T-helper 9 cell (primary cell): ENCODE results near the gene SLC43A2.
"Not testable (repeated sequence)": the region's sequence is repeated elsewhere in the genome, so short reads cannot be mapped to it uniquely, and the experiment has no call there.

Source experiments
- DNase-seq: peaks from one replicate; pipeline ENCODE4 v3.0.0-alpha.2; 2020
- total RNA-seq, 2 donors: gene quantifications; one replicate each; lab custom pipeline; 2026; lab: John Stamatoyannopoulos, UW

SLC43A2 gene
- total RNA-seq = 1.9 to 2.7 reads per million in 2 donors

GRCh38 chr17:1627982-1628855 lies at the start of gene SLC43A2:
Gene SLC43A2, minus strand, starts transcription at chr17:1628834. Its CDS starts 960 bp downstream, at chr17:1627874.
- peak; percentile 59 for DNase-seq

- DNase-seq = no peak
Observed at GRCh38 chr17:1676401-1676800, 47.8 kb upstream of the SLC43A2 start.

- peak; percentile 26 for DNase-seq
Observed at GRCh38 chr17:1673041-1673785, 44.6 kb upstream of the SLC43A2 start.

- DNase-seq = not testable (repeated sequence)
Observed at GRCh38 chr17:1663934-1664333, 35.3 kb upstream of the SLC43A2 start.

DNA sequence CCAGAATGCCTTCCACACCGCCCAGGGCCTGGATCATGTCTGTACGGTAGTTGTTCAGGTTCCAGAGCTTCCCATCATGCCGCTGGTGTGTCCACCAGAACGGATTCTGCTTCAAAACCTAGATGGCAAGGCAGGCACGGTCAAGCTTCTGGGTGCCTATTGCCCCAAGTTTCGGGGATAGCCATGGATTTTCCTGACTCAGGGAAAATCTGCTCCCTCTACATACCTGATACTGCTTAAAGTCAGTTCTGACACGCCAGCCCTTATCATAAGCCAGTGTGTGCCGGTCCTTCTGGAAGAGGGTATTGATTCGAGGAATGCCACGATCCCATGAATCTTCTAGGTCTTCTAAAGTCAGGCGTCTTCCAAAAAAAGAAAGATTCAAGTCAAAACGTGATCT lies 32.4 kb upstream of the SLC43A2 start:
- no peak for DNase-seq

DNA sequence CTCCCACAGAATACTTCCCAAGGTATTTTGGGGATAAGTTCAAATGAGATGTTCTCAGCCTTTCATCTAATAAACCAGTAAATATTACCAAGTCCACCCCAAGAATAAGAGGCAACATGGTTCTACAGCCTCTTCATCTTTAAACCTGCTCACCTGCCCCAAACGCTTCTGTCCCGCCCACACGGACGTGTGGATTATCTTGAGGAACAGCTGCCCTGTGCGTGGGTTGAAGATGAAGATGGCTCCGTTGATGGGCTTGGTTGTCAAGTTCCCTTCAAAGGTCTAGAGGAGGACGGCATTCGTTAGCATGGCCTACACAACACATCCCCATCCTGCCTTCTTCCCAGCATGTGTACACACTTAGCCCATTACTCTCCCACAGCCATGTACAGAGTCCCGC lies 29.5 kb upstream of the SLC43A2 start:
- DNase-seq = no peak

- DNase-seq = no peak
Observed at GRCh38 chr17:1653735-1654134, 25.1 kb upstream of the SLC43A2 start.

DNA sequence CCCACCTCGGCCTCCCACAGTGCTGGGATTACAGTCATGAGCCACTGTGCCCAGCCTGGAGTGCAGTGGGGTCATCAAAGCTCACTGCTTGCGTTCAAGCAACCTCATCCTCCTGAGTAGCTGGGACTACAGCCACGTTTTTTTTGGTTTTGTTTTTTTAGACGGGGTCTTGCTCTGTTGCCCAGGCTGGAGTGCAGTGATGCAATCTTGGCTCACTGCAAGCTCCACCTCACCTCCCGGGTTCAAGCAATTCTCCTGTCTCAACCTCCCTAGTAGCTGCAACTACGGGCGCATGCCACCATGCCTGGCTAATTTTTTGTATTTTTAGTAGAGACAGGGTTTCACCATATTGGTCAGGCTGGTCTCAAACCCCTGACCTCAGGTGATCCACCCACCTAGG lies 24.2 kb upstream of the SLC43A2 start:
- not testable (repeated sequence) for DNase-seq

DNA sequence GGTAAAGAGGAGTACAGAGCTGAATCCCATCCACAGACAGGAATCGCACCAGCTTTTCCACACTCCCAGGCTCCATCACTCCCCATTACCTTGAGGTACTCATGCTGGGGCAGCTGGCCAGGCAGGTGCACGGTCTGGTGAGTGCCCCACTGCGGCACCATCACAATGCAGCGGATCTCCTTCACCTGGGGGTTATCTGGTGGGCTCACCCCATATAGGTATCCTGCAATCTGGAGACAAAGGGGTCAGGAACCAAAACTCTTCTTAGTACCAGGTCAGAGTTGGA lies 22.9 kb upstream of the SLC43A2 start:
- no peak for DNase-seq

DNA sequence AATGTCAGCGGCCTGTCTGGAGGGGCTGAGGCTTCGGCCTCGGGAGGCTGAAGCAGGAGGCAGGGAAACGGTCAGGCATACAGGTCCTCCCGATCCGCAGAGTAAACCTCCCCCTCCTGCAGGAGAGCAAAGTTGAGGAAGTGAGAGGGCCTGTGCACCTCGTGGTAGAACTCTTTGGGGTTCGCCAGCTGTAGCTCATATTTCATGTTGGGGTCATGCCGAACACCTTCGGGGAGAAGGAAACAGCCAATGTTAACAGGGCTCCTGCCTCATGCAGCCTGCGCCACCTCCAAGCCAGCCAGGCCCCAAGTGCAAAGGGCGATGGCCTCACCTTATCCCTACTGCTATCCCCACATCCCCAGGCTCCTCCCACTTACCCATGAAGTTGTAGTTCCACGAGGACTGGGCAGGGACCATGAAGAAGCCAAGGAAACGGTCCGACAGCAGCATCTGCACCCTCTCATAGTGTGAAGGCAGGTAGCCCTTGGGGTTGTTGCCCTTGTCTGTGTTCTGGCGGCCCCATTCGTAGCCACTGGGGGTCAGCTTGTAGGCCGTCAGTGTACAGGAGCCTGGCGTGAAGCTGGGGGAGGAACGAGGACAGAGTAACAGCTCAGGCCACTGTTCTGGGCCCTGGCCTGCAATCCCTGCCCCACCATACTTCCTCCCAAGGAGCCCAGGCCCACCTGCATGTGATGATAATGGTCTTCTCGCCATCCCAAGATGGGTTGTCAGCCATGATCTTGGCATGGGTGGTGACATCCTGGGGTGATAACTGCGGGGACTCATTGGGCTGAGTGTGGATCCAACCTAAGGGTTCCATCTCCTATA lies 22.3 kb upstream of the SLC43A2 start:
- no peak for DNase-seq

DNA sequence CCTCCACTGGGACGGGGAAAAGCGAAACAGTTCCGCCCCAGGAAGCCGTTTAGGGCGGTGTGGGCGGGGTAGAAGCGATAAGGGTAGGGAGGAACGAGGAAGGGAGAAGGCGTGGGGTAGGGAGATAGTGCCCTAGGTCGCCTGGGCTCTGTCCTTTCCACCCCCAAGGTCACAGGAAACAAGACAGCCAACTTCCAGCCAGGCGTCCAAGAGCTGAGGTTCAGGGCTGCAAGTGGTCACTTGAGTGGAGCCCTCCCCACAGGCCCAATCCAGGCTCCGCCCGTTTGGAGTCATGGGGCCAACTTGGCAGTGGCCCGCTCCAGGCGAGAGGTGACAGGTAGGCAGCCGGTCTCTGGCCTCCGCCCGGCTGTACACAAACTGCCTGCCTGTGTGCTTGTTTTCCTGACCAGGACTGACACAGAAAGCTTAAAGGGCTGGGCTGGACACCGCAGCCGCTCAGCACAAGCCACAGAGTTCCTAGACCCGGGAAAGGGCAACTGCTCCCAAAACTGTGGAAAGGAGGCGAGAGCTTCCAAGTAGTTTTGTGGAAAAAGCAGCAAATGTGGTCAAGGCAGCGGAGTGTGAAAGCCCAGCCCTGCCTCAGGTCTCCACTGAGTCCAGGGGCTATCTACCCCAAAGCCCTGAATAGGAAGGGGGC lies 21.3 kb upstream of the SLC43A2 start, which contains the start of gene RILP:
Gene RILP (minus strand): TSS at position 23 of the 658 bp plus-strand sequence. CDS start 62 bp downstream, outside the sequence.
- DNase-seq = no peak

DNA sequence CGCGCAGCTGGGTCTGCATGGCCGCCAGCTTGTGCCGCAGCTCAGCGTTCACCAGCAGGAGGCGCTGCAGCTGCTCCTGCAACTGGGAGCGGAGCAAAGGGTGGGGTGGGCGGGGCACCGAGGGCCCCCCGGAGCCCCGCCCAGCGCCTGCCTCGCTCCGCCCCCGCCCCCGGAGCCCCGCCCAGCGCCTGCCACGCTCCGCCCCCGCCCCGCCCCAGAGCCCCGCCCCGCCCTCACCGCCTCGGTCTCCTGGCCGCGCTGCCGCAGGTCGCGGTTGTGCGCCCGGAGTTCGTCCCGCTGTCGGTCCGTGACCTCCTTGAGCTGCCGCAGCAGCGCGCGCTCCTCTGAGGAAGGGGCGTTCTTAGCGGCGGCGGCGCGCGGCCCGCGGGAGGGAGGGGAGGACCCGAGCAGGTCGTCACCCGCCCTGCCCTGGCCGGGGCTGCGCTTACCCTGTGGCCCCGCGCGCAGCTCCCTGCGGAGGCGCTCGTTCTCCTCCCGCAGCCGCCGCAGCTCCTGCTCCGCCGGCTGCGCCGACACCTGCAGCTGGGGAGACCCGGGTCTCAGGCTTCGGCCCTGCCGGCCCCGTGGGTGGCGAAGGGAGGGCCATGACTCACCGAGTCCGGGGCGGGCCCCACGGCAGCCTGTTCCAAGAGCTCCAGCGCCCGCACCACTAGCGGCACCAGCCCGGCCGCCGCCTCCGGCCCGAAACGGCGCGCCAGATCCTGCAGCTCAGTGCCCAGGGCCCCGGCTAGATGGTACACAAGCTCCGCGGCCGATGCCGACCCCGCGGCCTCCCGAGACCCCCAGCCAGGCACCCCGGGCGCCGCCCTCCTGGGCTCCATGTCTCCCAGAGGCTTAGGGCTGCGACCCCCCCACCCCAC lies 20.6 kb upstream of the SLC43A2 start:
- peak; percentile 96 for DNase-seq

- DNase-seq = no peak
Observed at GRCh38 chr17:1648173-1648962, 19.7 kb upstream of the SLC43A2 start.

- no peak for DNase-seq
Observed at GRCh38 chr17:1647802-1648171, 19.2 kb upstream of the SLC43A2 start.

DNA sequence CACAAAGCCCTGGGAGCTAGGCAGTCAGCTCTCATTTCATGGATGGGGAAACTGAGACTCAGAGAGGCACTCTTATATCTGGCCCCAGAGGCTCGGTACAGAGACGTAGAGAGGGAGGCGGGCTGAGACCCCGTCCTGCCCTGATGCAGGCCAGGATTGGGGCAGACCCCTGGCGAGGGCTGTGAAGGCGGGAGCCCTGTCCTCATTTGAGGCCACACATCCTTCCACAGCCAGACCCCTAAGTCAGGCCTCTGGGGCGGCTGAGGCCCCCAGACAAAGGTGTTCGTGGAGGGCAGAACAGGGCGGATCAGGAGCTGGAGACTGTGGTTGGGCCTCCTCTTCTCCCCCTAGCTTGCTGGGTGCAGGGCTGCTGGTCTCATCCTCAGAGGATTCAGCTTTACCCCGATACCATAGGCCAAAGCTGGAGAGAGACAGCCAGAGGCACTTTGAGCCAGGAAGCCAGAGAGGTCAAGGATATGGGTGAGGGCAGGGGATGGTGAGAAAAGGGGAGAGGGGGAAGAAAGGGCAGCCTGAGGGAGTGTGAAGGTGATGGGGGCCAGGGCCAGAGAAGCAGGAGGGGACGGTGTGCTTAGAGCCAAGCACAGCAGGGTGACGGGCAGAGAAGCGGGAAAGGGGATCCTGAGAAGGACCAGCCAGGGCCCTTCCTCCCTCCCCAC lies 17.7 kb upstream of the SLC43A2 start:
- DNase-seq = no peak

GRCh38 chr17:1645207-1646171 lies 16.9 kb upstream of the SLC43A2 start, which contains the start of gene SCARF1:
Gene SCARF1, minus strand, starts transcription at chr17:1645732. Its CDS starts 35 bp downstream, at chr17:1645697.
- DNase-seq = no peak

DNA sequence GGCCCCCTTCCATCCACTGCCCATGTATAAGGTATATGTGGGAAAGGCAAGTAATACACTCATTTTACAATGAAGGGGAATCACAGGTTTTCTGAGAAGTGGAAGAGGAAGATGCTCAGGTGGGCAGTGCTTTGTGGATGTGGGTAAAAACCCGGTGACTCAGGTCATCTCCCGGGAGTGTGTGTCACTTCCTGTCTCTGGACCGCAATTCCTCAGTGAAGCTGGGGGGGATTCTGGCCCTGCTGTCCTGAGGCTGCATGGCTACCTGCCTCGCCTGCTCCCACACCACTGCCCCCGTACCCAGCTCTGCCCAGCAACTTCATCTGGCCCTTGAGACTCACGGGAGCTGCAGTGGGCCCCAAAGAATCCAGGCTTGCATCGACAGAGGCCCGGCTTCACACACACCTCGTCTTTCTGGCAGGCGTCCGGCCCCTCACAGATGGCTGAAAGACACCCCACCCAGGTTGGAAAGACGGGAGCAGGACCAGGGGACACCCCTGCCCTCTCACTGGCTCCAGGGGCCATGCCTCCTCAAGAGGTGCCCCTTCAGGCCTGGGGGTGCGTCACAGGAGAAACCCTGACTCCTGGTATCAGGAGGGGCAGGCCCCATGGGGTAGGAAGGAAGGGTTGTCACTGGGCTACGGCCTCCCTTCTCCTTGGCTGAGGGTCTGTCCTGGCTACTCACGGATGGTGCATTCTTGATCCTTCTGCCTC lies 16.0 kb upstream of the SLC43A2 start:
- no peak for DNase-seq

- no peak for DNase-seq
Observed at GRCh38 chr17:1643999-1644492, 15.4 kb upstream of the SLC43A2 start.
